ENCODE data around the gene SSBP4. TPM values are rescaled to one million over a fixed set of nuclear protein-coding genes. Genes with fewer than 3 reads are reported as not detected.

The SSBP4 gene
- total RNA-seq, 1 experiment from 2014 or later: 51.2 TPM

DNA sequence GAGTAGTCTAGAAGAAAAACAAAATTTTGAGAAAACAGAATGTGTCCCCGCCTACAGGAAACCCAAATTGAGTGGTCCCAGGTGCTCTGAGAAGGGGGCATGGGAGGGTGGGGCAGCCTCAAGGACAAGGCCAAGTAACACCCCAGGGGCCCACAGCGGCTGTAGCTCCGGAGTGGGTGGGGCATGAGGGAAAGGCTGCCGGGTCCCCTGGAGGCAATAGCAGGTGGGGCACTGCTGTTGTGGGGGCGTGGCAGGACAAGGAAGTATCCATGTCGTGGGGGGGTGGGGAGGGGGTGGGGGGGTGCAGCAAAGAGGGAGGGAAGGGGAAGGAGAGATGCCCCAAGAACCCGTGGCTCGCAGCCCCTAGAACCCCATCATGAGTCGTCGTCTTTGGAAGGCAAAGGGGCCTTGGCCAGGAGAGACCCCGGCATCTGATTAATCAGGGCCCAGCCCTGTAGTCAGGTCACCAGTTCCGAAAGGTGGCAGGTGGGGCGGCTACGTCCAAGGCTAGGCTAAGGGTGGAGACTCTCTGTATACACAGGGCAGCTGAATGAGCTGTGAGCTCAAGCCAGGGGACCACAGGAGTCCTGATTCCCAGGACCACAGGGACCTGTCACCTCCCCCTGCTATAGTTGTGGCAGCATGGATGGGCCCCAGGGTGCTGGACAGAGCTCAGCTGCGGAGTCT lies 26.2 kb downstream of the SSBP4 start (continued):
- TF ChIP-seq, protein P1, sequence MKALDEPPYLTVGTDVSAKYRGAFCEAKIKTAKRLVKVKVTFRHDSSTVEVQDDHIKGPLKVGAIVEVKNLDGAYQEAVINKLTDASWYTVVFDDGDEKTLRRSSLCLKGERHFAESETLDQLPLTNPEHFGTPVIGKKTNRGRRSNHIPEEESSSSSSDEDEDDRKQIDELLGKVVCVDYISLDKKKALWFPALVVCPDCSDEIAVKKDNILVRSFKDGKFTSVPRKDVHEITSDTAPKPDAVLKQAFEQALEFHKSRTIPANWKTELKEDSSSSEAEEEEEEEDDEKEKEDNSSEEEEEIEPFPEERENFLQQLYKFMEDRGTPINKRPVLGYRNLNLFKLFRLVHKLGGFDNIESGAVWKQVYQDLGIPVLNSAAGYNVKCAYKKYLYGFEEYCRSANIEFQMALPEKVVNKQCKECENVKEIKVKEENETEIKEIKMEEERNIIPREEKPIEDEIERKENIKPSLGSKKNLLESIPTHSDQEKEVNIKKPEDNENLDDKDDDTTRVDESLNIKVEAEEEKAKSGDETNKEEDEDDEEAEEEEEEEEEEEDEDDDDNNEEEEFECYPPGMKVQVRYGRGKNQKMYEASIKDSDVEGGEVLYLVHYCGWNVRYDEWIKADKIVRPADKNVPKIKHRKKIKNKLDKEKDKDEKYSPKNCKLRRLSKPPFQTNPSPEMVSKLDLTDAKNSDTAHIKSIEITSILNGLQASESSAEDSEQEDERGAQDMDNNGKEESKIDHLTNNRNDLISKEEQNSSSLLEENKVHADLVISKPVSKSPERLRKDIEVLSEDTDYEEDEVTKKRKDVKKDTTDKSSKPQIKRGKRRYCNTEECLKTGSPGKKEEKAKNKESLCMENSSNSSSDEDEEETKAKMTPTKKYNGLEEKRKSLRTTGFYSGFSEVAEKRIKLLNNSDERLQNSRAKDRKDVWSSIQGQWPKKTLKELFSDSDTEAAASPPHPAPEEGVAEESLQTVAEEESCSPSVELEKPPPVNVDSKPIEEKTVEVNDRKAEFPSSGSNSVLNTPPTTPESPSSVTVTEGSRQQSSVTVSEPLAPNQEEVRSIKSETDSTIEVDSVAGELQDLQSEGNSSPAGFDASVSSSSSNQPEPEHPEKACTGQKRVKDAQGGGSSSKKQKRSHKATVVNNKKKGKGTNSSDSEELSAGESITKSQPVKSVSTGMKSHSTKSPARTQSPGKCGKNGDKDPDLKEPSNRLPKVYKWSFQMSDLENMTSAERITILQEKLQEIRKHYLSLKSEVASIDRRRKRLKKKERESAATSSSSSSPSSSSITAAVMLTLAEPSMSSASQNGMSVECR (CRISPR knock-in tag; IDR thresholded peaks at IDR 0.05; ENCODE audit: borderline replicate concordance): no peak
- no peak for TF ChIP-seq IRF2 (CRISPR knock-in tag; IDR thresholded peaks at IDR 0.05; ENCODE audit: borderline replicate concordance, low read depth)

DNA sequence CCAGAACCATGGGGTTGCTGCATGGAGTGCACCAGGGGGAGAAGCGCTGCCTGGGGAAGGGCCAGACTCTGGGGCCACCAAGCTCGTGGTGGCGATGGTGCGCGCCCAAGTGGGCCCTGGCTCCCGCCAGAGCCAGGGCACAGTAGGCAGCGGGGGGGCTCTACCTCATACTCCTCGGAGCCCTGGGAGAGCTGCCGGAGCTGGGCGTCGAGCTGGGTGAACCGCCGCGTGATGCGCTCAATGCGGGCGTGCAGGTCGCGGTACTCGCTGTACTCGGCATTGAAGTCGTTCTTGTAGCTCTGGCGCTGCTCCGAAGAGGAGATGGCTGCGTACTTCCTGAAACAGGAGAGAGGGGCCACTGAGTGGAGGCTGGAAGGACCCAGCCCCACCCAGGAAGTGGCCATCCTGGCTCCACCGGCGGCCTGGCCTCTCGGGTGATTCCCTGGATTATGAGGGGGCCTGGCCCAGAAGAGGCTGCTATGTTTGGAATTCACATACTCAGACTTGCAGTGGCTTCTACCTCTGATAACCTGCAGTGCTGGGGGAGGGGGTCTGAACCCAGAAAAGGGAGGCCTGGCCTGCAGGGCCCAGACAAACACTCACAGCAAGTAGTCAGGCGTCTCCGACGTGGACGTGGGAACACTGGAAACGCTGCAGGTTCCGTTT lies 27.1 kb downstream of the SSBP4 start:
- Mint-ChIP-seq H3K27me3 (ENCODE audit: low read depth) (no peaks in the 10 kb centered on the region), H3K36me3 (peaks cover 13% of the 10 kb centered on the region), H3K27ac (no peak overlapping the region), H3K4me3 (no peak overlapping the region), H3K9me3 (peaks cover 5% of the 10 kb centered on the region), H3K4me1 (no peaks in the 10 kb centered on the region)
- ChIA-PET CTCF (interaction anchor here (0.6 to 1.6 kb wide), 2 partner anchors 16 to 458 kb away, joined by 4 to 6 read pairs; no protein-coding TSS in a partner anchor), POLR2A (no interaction called here)
- TF ChIP-seq, protein P2, sequence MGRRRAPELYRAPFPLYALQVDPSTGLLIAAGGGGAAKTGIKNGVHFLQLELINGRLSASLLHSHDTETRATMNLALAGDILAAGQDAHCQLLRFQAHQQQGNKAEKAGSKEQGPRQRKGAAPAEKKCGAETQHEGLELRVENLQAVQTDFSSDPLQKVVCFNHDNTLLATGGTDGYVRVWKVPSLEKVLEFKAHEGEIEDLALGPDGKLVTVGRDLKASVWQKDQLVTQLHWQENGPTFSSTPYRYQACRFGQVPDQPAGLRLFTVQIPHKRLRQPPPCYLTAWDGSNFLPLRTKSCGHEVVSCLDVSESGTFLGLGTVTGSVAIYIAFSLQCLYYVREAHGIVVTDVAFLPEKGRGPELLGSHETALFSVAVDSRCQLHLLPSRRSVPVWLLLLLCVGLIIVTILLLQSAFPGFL (CRISPR knock-in tag; IDR thresholded peaks at IDR 0.05; ENCODE audit: borderline replicate concordance): no peak
- TF ChIP-seq NR1H2 (CRISPR knock-in tag; IDR thresholded peaks at IDR 0.05) (no peak), FOXK1 (CRISPR knock-in tag; IDR thresholded peaks at IDR 0.05) (no peak)
- TF ChIP-seq, protein P3, sequence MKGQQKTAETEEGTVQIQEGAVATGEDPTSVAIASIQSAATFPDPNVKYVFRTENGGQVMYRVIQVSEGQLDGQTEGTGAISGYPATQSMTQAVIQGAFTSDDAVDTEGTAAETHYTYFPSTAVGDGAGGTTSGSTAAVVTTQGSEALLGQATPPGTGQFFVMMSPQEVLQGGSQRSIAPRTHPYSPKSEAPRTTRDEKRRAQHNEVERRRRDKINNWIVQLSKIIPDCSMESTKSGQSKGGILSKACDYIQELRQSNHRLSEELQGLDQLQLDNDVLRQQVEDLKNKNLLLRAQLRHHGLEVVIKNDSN (CRISPR knock-in tag; IDR thresholded peaks at IDR 0.05): no peak
- TF ChIP-seq, protein P4, sequence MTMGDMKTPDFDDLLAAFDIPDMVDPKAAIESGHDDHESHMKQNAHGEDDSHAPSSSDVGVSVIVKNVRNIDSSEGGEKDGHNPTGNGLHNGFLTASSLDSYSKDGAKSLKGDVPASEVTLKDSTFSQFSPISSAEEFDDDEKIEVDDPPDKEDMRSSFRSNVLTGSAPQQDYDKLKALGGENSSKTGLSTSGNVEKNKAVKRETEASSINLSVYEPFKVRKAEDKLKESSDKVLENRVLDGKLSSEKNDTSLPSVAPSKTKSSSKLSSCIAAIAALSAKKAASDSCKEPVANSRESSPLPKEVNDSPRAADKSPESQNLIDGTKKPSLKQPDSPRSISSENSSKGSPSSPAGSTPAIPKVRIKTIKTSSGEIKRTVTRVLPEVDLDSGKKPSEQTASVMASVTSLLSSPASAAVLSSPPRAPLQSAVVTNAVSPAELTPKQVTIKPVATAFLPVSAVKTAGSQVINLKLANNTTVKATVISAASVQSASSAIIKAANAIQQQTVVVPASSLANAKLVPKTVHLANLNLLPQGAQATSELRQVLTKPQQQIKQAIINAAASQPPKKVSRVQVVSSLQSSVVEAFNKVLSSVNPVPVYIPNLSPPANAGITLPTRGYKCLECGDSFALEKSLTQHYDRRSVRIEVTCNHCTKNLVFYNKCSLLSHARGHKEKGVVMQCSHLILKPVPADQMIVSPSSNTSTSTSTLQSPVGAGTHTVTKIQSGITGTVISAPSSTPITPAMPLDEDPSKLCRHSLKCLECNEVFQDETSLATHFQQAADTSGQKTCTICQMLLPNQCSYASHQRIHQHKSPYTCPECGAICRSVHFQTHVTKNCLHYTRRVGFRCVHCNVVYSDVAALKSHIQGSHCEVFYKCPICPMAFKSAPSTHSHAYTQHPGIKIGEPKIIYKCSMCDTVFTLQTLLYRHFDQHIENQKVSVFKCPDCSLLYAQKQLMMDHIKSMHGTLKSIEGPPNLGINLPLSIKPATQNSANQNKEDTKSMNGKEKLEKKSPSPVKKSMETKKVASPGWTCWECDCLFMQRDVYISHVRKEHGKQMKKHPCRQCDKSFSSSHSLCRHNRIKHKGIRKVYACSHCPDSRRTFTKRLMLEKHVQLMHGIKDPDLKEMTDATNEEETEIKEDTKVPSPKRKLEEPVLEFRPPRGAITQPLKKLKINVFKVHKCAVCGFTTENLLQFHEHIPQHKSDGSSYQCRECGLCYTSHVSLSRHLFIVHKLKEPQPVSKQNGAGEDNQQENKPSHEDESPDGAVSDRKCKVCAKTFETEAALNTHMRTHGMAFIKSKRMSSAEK (CRISPR knock-in tag; IDR thresholded peaks at IDR 0.05; ENCODE audit: borderline replicate concordance): no peak
- TF ChIP-seq, protein P5, sequence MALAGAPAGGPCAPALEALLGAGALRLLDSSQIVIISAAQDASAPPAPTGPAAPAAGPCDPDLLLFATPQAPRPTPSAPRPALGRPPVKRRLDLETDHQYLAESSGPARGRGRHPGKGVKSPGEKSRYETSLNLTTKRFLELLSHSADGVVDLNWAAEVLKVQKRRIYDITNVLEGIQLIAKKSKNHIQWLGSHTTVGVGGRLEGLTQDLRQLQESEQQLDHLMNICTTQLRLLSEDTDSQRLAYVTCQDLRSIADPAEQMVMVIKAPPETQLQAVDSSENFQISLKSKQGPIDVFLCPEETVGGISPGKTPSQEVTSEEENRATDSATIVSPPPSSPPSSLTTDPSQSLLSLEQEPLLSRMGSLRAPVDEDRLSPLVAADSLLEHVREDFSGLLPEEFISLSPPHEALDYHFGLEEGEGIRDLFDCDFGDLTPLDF (CRISPR knock-in tag; IDR thresholded peaks at IDR 0.05): no peak
- ATAC-seq (no peak), DNase-seq (ENCODE audit: low spot score) (no peak)

Measured in WTC11 (cell line).